Gastroesophageal sphincter (tissue), 4 donors: Measurements from ENCODE around the gene ECSCR. TPM values are rescaled to one million over a fixed set of nuclear protein-coding genes. Genes with fewer than 3 reads are reported as not detected.

Experiments used
- ATAC-seq: fragments of 150-250 bp; one replicate; pipeline ENCODE4 v1.9.1; 2016; ENCODE audit warnings: mild to moderate bottlenecking, moderate library complexity
- H3K27ac ChIP-seq, 4 donors: fragments of 200-600 bp; sonication (generic) in 3 of 4; 1 replicate in 3 of 4; 2 replicates in 1 of 4; pipeline ENCODE4 v1.5.1; 2016 to 2019
- H3K27me3 ChIP-seq: fragments of 200-600 bp; sonication (generic); one replicate; pipeline ENCODE4 v1.5.1; 2019
- H3K36me3 ChIP-seq, 2 donors: fragments of 200-600 bp; sonication (generic); one replicate each; pipeline ENCODE4 v1.5.1; 2019; ENCODE audit warnings: control low read depth in 1 of 2
- H3K4me1 ChIP-seq, 3 donors: fragments of 200-600 bp; sonication (generic); 1 replicate in 2 of 3; 2 replicates in 1 of 3; pipeline ENCODE4 v1.5.1; 2016 to 2019; ENCODE audit warnings: control low read depth in 2 of 3
- H3K4me3 ChIP-seq, 2 donors: fragments of 200-600 bp; sonication (generic); one replicate each; pipeline ENCODE4 v1.5.1; 2019; ENCODE audit warnings: mild to moderate bottlenecking in 1 of 2, moderate library complexity in 1 of 2
- H3K9me3 ChIP-seq, 3 donors: fragments of 200-600 bp; sonication (generic); one replicate each; pipeline ENCODE4 v1.5.1; 2017 to 2019; ENCODE audit warnings: control low read depth in 2 of 3
- CTCF ChIP-seq, 4 experiments: fragments of 200-600 bp in 2 of 4; fragments of 450-650 bp in 2 of 4; sonication (generic) in 1 of 4; IDR thresholded peaks; one replicate each; pipeline ENCODE4 v1.5.1; 2017 to 2019; ENCODE audit warnings: antibody characterized with exemption in 4 of 4, mild to moderate bottlenecking in 2 of 4, moderate library complexity in 2 of 4
- EP300 ChIP-seq: sonication (generic); formaldehyde crosslinking; IDR thresholded peaks from one replicate; pipeline ENCODE4 v1.6.1; 2017; ENCODE audit warnings: antibody characterized with exemption, mild to moderate bottlenecking
- POLR2A ChIP-seq, 2 donors: fragments of 450-650 bp; IDR thresholded peaks; one replicate each; pipeline ENCODE4 v1.6.1; 2017; ENCODE audit warnings: antibody characterized with exemption in 2 of 2, mild to moderate bottlenecking in 2 of 2, moderate library complexity in 1 of 2
- POLR2AphosphoS5 ChIP-seq: sonication (generic); formaldehyde crosslinking; IDR thresholded peaks from one replicate; pipeline ENCODE4 v1.6.1; 2017; ENCODE audit warnings: antibody characterized with exemption
- WGBS, 2 donors: methylation state at CpG; one replicate each; pipeline ENCODE4 v1.1.5; 2018; ENCODE audit warnings: low coverage in 1 of 2; 5-methylcytosine and 5-hydroxymethylcytosine counted together
- total RNA-seq, 4 donors: library from RNA; depleted of rRNA; stranded (reverse); fragments of >200 nt; gene quantifications; one replicate each; pipeline ENCODE4 v1.1.0, GENCODE V29; 2016

The ECSCR gene
- total RNA-seq, 4 donors from 2014 or later = 7.6 to 34.9 (median 21.8) TPM

GRCh38 chr5:139426203-139426885 lies 36.2 kb downstream of the ECSCR start:
- H3K27ac ChIP-seq = no peak overlapping the region

GRCh38 chr5:139425497-139425896 lies 37.0 kb downstream of the ECSCR start:
- TF ChIP-seq EP300 (no peak), CTCF (IDR thresholded peaks at IDR 0.05) (no peak), POLR2AphosphoS5 (no peak), POLR2A (IDR thresholded peaks at IDR 0.05) (no peak)
- H3K9me3 ChIP-seq = no peaks in the 10 kb centered on the region
- H3K4me3 ChIP-seq = no peak overlapping the region
- ATAC-seq = no peak
- H3K27me3 ChIP-seq = no peaks in the 10 kb centered on the region
- WGBS, 2 donors = 89% methylated on average over 5 of the region's 5 CpGs
- peaks cover 0 to 90% of the 10 kb centered on the region in 2 donors for H3K36me3 ChIP-seq
- peaks cover 0 to 6% (median 0%) of the 10 kb centered on the region in 3 donors for H3K4me1 ChIP-seq
- no peak overlapping the region for H3K27ac ChIP-seq

More at GRCh38 chr5:139426203-139426885, 36.2 kb downstream of the ECSCR start:
- no peaks in the 10 kb centered on the region for H3K27me3 ChIP-seq
- H3K4me1 ChIP-seq = peaks cover 0 to 6% (median 0%) of the 10 kb centered on the region in 3 donors
- H3K9me3 ChIP-seq = no peaks in the 10 kb centered on the region
- WGBS, 2 donors = 71 to 76% methylated on average over 2 to 4 of the region's 8 CpGs
- H3K36me3 ChIP-seq = peaks cover 0 to 90% of the 10 kb centered on the region in 2 donors
- no peak for ATAC-seq
- H3K4me3 ChIP-seq = no peak overlapping the region
- no peak for TF ChIP-seq POLR2AphosphoS5
- no peak for TF ChIP-seq POLR2A (IDR thresholded peaks at IDR 0.05)
- no peak for TF ChIP-seq CTCF (IDR thresholded peaks at IDR 0.05)
- no peak for TF ChIP-seq EP300

DNA sequence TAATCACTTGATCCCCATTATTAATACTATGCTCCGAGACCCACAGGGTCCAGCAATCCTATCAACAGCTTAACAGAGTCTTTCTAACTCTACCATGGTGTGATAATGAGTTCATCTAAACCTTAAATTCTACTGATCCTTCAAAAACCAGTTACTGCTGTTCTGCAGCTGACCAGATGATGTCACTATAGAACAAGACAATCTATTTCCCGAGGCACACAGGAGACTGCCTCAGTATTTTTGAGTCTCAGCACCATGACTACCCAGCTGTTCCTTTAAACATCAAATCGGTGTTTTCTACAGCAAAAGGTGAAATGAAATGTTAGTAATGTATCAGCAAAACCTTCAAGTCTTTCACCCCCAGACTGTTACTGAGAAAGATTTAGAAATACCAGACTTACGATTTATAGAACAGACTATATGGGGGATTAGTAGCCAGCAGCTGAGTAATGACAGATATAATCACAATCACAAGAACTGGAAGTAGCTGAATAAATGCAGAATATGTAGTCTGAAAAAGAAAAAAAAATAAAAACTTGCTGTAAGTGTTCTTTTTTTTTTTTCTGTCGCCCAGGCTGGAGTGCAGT lies 40.1 kb downstream of the ECSCR start:
- H3K36me3 ChIP-seq = peaks cover 0 to 79% of the 10 kb centered on the region in 2 donors
- peak; percentile 71 for ATAC-seq
- 34 to 37% methylated on average over 5 of the region's 5 CpGs for WGBS, 2 donors

GRCh38 chr5:139419226-139420192 lies 43.0 kb downstream of the ECSCR start:
- H3K27ac ChIP-seq = peak overlapping the region in 3 of 4 donors; percentile 49 to 82 (median 72)
- TF ChIP-seq CTCF (IDR thresholded peaks at IDR 0.05) (no peak), POLR2A (IDR thresholded peaks at IDR 0.05) (no peak), POLR2AphosphoS5 (no peak)
- no peaks in the 10 kb centered on the region for H3K27me3 ChIP-seq
- WGBS, 2 donors = 61 to 66% methylated on average over 8 of the region's 9 CpGs
- ATAC-seq = no peak
- peaks cover 0 to 50% of the 10 kb centered on the region in 2 donors for H3K36me3 ChIP-seq
- no peak overlapping the region for H3K4me3 ChIP-seq
- peaks cover 5 to 63% (median 26%) of the 10 kb centered on the region in 3 donors for H3K4me1 ChIP-seq
- no peaks in the 10 kb centered on the region for H3K9me3 ChIP-seq

More for the DNA sequence above, 40.1 kb downstream of the ECSCR start:
- Histone ChIP-seq H3K4me1 (peaks cover 0 to 34% (median 5%) of the 10 kb centered on the region in 3 donors), H3K9me3 (no peaks in the 10 kb centered on the region), H3K27me3 (no peaks in the 10 kb centered on the region), H3K4me3 (no peak overlapping the region), H3K27ac (no peak overlapping the region)
- TF ChIP-seq EP300 (no peak), CTCF (IDR thresholded peaks at IDR 0.05) (peak; percentile 71 to 86 (median 80))
